Endothelial cell of umbilical vein (primary cell): Measurements from ENCODE around the gene PKN3. TPM values are rescaled to one million over a fixed set of nuclear protein-coding genes. Genes with fewer than 3 reads are reported as not detected.

ENCODE experiments used
- BruUV-seq: library from RNA; stranded (reverse); fragments of 400-500 nt; replicated peaks from 2 replicates; lab custom pipeline; 2021; lab: Mats Ljungman, UMichigan
- CTCF ChIA-PET: fragments of 300-600, 350-600 bp; sonication (Branson Sonifier 250); formaldehyde crosslinking; loops from one replicate; lab custom pipeline; 2021; ENCODE audit warnings: antibody characterized with exemption, inconsistent platforms; lab: Charles Lee
- POLR2A ChIA-PET: fragments of 300-600, 350-600 bp; sonication (Branson Sonifier 250); formaldehyde crosslinking; loops from one replicate; lab custom pipeline; 2021; ENCODE audit warnings: antibody characterized with exemption, inconsistent platforms; lab: Charles Lee
- DNase-seq: peaks from one replicate; pipeline ENCODE4 v3.0.0-alpha.2; 2011; ENCODE audit warnings: low read depth, low spot score
- FAIRE-seq: peaks from 2 replicates; lab custom pipeline; 2011; peaks lifted over from hg19 to GRCh38; lab: Jason Lieb, UNC
- H2AFZ ChIP-seq: 2 replicates; pipeline ENCODE4 v1.6.0; 2012; ENCODE audit warnings: low read depth, low read length, control low read depth, inconsistent platforms
- H3K27ac ChIP-seq: 2 replicates; pipeline ENCODE4 v1.5.1; 2011; ENCODE audit warnings: low read depth, mild to moderate bottlenecking, control low read depth, low read length, moderate library complexity; ENCODE audit not compliant: insufficient read depth
- H3K27me3 ChIP-seq, 2 experiments: 2 replicates each; pipeline versions ENCODE4 v1.6.0 to v1.6.1; 2011; ENCODE audit warnings: low read length in 2 of 2, mixed read lengths in 1 of 2; ENCODE audit not compliant: control insufficient read depth in 2 of 2, insufficient read depth in 2 of 2
- H3K36me3 ChIP-seq, 2 experiments: 2 replicates in 1 of 2; 3 replicates in 1 of 2; pipeline ENCODE4 v1.5.1; 2011; ENCODE audit warnings: low read length in 2 of 2, mild to moderate bottlenecking in 1 of 2, moderate library complexity in 1 of 2; ENCODE audit not compliant: control insufficient read depth in 2 of 2, insufficient read depth in 2 of 2; ENCODE audit errors: extremely low read depth in 1 of 2
- H3K4me1 ChIP-seq: 3 replicates; pipeline ENCODE4 v1.5.1; 2011; ENCODE audit warnings: mild to moderate bottlenecking, low read length; ENCODE audit not compliant: control insufficient read depth, insufficient read depth; ENCODE audit errors: extremely low read depth
- H3K4me2 ChIP-seq: 2 replicates; pipeline ENCODE4 v1.6.1; 2011; ENCODE audit warnings: low read length, control low read depth, mixed read lengths; ENCODE audit not compliant: insufficient read depth
- H3K4me3 ChIP-seq, 3 experiments: fragments of 200-600 bp in 1 of 3; sonication (generic), shearing (Covaris generic) in 1 of 3; replicated peaks in 1 of 3; 2 replicates each; pipeline ENCODE4 v1.5.1; 2011 to 2016; ENCODE audit warnings: control low read depth in 3 of 3, low read length in 3 of 3, mild to moderate bottlenecking in 2 of 3, inconsistent platforms in 1 of 3, low read depth in 1 of 3, moderate library complexity in 1 of 3; ENCODE audit not compliant: insufficient read depth in 1 of 3
- H3K79me2 ChIP-seq: 2 replicates; pipeline ENCODE4 v1.6.0; 2012; ENCODE audit warnings: low read length, inconsistent platforms; ENCODE audit not compliant: control insufficient read depth, insufficient read depth
- H3K9ac ChIP-seq: replicated peaks from 2 replicates; pipeline ENCODE3; 2011; ENCODE audit warnings: low read length, control low read depth; ENCODE audit not compliant: insufficient read depth; ENCODE audit errors: extremely low read depth
- H3K9me1 ChIP-seq: replicated peaks from 3 replicates; pipeline ENCODE4 v1.6.0; 2011; ENCODE audit warnings: mild to moderate bottlenecking, low read length; ENCODE audit not compliant: control insufficient read depth, insufficient read depth; ENCODE audit errors: extremely low read depth
- H3K9me3 ChIP-seq: replicated peaks from 2 replicates; pipeline ENCODE4 v1.5.1; 2012; ENCODE audit warnings: low read length, inconsistent platforms; ENCODE audit not compliant: control insufficient read depth, insufficient read depth
- H4K20me1 ChIP-seq: replicated peaks from 2 replicates; pipeline ENCODE3; 2011; ENCODE audit warnings: mild to moderate bottlenecking, low read length; ENCODE audit not compliant: control insufficient read depth, insufficient read depth; ENCODE audit errors: extremely low read depth
- CTCF ChIP-seq, 2 donors: IDR thresholded peaks; 1 replicate in 1 of 2; 2 replicates in 1 of 2; pipeline ENCODE4 v1.5.1; 2011; ENCODE audit warnings: low read length in 2 of 2, mild to moderate bottlenecking in 2 of 2, moderate library complexity in 2 of 2, control low read depth in 1 of 2, inconsistent platforms in 1 of 2, low read depth in 1 of 2; ENCODE audit not compliant: insufficient read depth in 1 of 2; ENCODE audit errors: extremely low read depth in 1 of 2
- EZH2 ChIP-seq: IDR thresholded peaks from 2 replicates; pipeline ENCODE4 v1.6.1; 2012; ENCODE audit warnings: borderline replicate concordance, low read depth, mild to moderate bottlenecking, moderate library complexity, low read length, inconsistent platforms; ENCODE audit not compliant: severe bottlenecking
- FOS ChIP-seq: IDR thresholded peaks from 2 replicates; pipeline ENCODE4 v1.6.1; 2011; ENCODE audit warnings: mild to moderate bottlenecking, low read length, moderate library complexity, borderline replicate concordance; ENCODE audit not compliant: insufficient read depth
- GATA2 ChIP-seq: IDR thresholded peaks from 2 replicates; pipeline ENCODE4 v1.7.0; 2011; ENCODE audit warnings: low read depth, mild to moderate bottlenecking, moderate library complexity, mixed read lengths, low read length; ENCODE audit not compliant: insufficient read length, insufficient read depth
- JUN ChIP-seq: IDR thresholded peaks from 2 replicates; pipeline ENCODE4 v1.6.1; 2011; ENCODE audit warnings: borderline replicate concordance, low read depth; ENCODE audit not compliant: insufficient read length, insufficient read depth
- MYC ChIP-seq: IDR thresholded peaks from one replicate; pipeline ENCODE4 v1.6.1; 2011; ENCODE audit warnings: mild to moderate bottlenecking, low read depth, low read length
- POLR2A ChIP-seq: IDR thresholded peaks from 2 replicates; pipeline ENCODE4 v1.6.1; 2012; ENCODE audit warnings: low read depth, mild to moderate bottlenecking, control low read depth, low read length
- POLR2AphosphoS5 ChIP-seq: IDR thresholded peaks from 2 replicates; pipeline ENCODE4 v1.6.1; 2012; ENCODE audit warnings: low read depth, mild to moderate bottlenecking, control low read depth, low read length, moderate library complexity; ENCODE audit not compliant: insufficient read depth
- dilution Hi-C: fragments of 300-500 bp; cut with MboI; formaldehyde crosslinking; loops from one replicate; pipeline ENCODE4 v1.15.0; 2019; ENCODE audit warnings: low sequenced_read_pairs; ENCODE audit not compliant: extremely low pct_ligation_motif_present
- intact Hi-C: fragments of 100-400 bp; cut with micrococcal nuclease; formaldehyde crosslinking; loops from one replicate; pipeline ENCODE4 v1.10.0; 2022
- polyA plus RNA-seq, 4 experiments: library from polyadenylated mRNA; depleted of rRNA in 3 of 4; stranded (reverse) in 3 of 4; unstranded in 1 of 4; fragments of >200 nt; gene quantifications; 2 replicates each; pipeline versions ENCODE4 v1.2.1 to v1.2.3, GENCODE V29; 2011 to 2012; ENCODE audit warnings: missing spikeins in 1 of 4
- total RNA-seq: library from RNA; stranded (reverse); gene quantifications from 2 replicates; pipeline ENCODE4 v1.2.3, GENCODE V29; 2021
- TF ChIP-seq, protein P1 (sequence below): IDR thresholded peaks from 2 replicates; pipeline ENCODE4 v1.6.1; 2011; ENCODE audit not compliant: insufficient read depth, insufficient read length

PKN3 gene
- total and polyA plus RNA-seq, 2 donors (not counting 3 experiments of a cell fraction or from before 2014, with no cell fraction given) = 29.5 to 40.4 TPM

DNA sequence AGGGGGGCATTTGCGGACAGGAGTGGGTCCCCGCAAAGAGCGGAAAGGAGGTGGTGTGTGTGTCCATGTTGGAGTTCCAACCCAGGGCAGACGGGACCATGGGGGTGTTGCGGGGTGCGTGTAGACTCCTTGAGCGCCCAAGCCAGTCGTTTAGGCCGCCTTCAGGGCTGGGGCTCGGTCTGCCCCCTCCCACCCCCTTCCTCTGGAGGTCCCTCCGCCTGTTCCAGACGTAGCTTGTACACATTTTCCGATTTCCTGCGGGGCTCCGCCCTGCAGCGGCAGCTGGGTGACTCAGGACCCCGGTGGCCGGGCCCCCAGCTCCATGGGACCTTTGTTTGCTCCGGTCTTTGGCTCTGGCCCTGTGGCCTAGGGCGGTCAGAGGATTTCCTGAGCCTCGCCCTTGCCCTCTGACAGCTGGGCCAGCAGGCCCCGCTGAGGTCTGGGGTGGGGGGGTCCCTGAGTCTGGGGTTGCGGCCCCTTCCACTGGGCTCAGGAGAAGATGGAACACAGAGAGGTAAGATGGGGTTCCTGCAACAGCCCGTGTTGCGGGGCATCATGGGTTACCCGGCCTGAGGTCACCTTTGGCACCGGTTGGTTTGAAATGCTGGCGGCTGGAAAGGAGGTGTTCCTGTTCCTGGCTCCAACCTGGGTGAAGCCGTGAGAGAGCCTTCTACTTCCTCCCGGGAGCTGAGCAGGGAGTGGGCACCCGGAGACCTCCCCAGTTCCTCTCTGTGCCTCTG is 1.5 kb downstream of the PKN3 start:
- Histone ChIP-seq H3K9me3 (no peaks in the 10 kb centered on the region), H3K4me1 (peaks cover 14% of the 10 kb centered on the region), H3K4me2 (peak overlapping the region; percentile 68), H3K27ac (peak overlapping the region; percentile 38), H3K36me3 (peaks cover 2 to 4% of the 10 kb centered on the region in 2 experiments), H3K9me1 (no peaks in the 10 kb centered on the region), H3K79me2 (peaks cover 10% of the 10 kb centered on the region), H3K27me3 (no peaks in the 10 kb centered on the region), H2AFZ (peak overlapping the region; percentile 83), H3K4me3 (peak overlapping the region; percentile 68 to 80 (median 71)), H3K9ac (peak overlapping the region; percentile 70), H4K20me1 (no peaks in the 10 kb centered on the region)
- intact Hi-C loops = loop anchor here (1.0 kb wide), 1 partner anchor 21 kb away; the partner anchor contains the start of gene ZDHHC12
- ChIA-PET CTCF (interaction anchor here (0.6 to 2.1 kb wide), 3 partner anchors 8 to 115 kb away, joined by 3 to 7 read pairs (median 3); partner anchors contain the start of genes ENDOG and ZDHHC12), POLR2A (interaction anchor here (0.6 kb wide), 1 partner anchor 13 kb away, joined by 6 read pairs; no protein-coding TSS in a partner anchor)
- TSS peak; percentile 32 for BruUV-seq
- peak; percentile 77 for FAIRE-seq
- peak; percentile 49 for DNase-seq
- dilution Hi-C loops = no loop called here
- no peak for TF ChIP-seq EZH2
- no peak for TF ChIP-seq MYC
- no peak for TF ChIP-seq CTCF (IDR thresholded peaks at IDR 0.05; ENCODE audit: extremely low read depth in 1 of 2, insufficient read depth in 1 of 2, low read depth in 1 of 2, low read length in 2 of 2)
- peak; percentile 73 for TF ChIP-seq POLR2A
- no peak for TF ChIP-seq FOS
- TF ChIP-seq POLR2AphosphoS5 = peak; percentile 61
- no peak for TF ChIP-seq GATA2
- no peak for TF ChIP-seq JUN
- TF ChIP-seq, protein P1, sequence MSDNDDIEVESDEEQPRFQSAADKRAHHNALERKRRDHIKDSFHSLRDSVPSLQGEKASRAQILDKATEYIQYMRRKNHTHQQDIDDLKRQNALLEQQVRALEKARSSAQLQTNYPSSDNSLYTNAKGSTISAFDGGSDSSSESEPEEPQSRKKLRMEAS = no peak
